Tibial nerve (tissue), 4 donors: ENCODE data around the gene DIAPH1. TPM values are rescaled to one million over a fixed set of nuclear protein-coding genes. Genes with fewer than 3 reads are reported as not detected.
A peak's percentile ranks its signal among the peaks of the same experiment; 100 is the strongest.

Experiments
- DNase-seq, 2 donors: peaks; one replicate each; pipeline ENCODE4 v3.0.0-alpha.2; 2019; ENCODE audit warnings: low spot score in 2 of 2
- H3K27ac ChIP-seq, 4 donors: fragments of 200-600 bp; sonication (generic) in 3 of 4; one replicate each; pipeline ENCODE4 v1.5.1; 2017 to 2019; ENCODE audit warnings: mild to moderate bottlenecking in 1 of 4
- H3K27me3 ChIP-seq, 2 donors: fragments of 200-600 bp; sonication (generic) in 1 of 2; one replicate each; pipeline versions ENCODE4 v1.5.1 to v1.6.0; 2017 to 2019
- H3K36me3 ChIP-seq, 3 donors: fragments of 200-600 bp; sonication (generic); one replicate each; pipeline ENCODE4 v1.5.1; 2018 to 2019
- H3K4me1 ChIP-seq, 4 donors: fragments of 200-600 bp; sonication (generic) in 3 of 4; one replicate each; pipeline ENCODE4 v1.5.1; 2017 to 2019
- H3K4me3 ChIP-seq, 4 donors: fragments of 200-600 bp; sonication (generic) in 3 of 4; one replicate each; pipeline ENCODE4 v1.5.1; 2017 to 2019; ENCODE audit warnings: mild to moderate bottlenecking in 1 of 4, moderate library complexity in 1 of 4
- H3K9me3 ChIP-seq, 4 donors: fragments of 200-600 bp; sonication (generic) in 3 of 4; one replicate each; pipeline ENCODE4 v1.5.1; 2017 to 2019
- EP300 ChIP-seq, 2 donors: sonication (generic); formaldehyde crosslinking; IDR thresholded peaks; one replicate each; pipeline ENCODE4 v1.6.1; 2017; ENCODE audit warnings: antibody characterized with exemption in 2 of 2, mild to moderate bottlenecking in 1 of 2
- POLR2A ChIP-seq, 2 donors: fragments of 450-650 bp; IDR thresholded peaks; one replicate each; pipeline ENCODE4 v1.6.1; 2017; ENCODE audit warnings: antibody characterized with exemption in 2 of 2, mild to moderate bottlenecking in 2 of 2, moderate library complexity in 2 of 2
- WGBS, 2 donors: methylation state at CpG; one replicate each; pipeline ENCODE4 v1.1.5; 2018; 5-methylcytosine and 5-hydroxymethylcytosine counted together
- total RNA-seq, 4 donors: library from RNA; depleted of rRNA; stranded (reverse); fragments of >200 nt; gene quantifications; one replicate each; pipeline ENCODE4 v1.1.0, GENCODE V29; 2016
- TF ChIP-seq, protein P1 (sequence below), 5 experiments: fragments of 200-600 bp in 3 of 5; fragments of 450-650 bp in 2 of 5; sonication (generic) in 3 of 5; IDR thresholded peaks; one replicate each; pipeline ENCODE4 v1.5.1; 2016 to 2019; ENCODE audit warnings: antibody characterized with exemption in 5 of 5, mild to moderate bottlenecking in 3 of 5, moderate library complexity in 2 of 5

DIAPH1 gene
- total RNA-seq, 4 donors from 2014 or later: 59.4 to 102 (median 64.0) TPM

DNA sequence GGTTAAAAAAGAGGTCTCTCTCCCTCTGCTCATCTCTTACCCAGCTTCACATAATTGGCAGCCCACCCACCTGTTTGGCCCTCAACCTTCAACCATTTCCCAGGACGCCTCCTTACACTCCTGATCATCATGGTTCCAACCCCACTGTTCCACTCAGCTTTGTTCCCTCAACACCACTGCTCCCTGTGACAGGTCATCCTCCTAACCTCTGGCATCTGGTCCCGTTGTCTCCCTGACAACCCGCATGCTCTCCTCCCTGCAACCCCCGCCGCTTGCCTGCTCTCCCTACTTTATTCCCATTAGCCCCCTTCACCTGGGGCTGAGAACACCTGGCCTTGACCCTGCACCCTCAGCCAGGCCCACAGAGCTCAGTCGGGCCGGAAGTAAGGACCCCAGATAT, 117.0 kb downstream of the DIAPH1 start:
- Histone ChIP-seq H3K27ac (no peak overlapping the region), H3K36me3 (peaks cover 0 to 70% (median 0%) of the 10 kb centered on the region in 3 donors), H3K4me3 (no peak overlapping the region), H3K9me3 (no peaks in the 10 kb centered on the region), H3K4me1 (peaks cover 0 to 8% (median 2%) of the 10 kb centered on the region in 4 donors), H3K27me3 (no peaks in the 10 kb centered on the region)
- TF ChIP-seq, protein P1, sequence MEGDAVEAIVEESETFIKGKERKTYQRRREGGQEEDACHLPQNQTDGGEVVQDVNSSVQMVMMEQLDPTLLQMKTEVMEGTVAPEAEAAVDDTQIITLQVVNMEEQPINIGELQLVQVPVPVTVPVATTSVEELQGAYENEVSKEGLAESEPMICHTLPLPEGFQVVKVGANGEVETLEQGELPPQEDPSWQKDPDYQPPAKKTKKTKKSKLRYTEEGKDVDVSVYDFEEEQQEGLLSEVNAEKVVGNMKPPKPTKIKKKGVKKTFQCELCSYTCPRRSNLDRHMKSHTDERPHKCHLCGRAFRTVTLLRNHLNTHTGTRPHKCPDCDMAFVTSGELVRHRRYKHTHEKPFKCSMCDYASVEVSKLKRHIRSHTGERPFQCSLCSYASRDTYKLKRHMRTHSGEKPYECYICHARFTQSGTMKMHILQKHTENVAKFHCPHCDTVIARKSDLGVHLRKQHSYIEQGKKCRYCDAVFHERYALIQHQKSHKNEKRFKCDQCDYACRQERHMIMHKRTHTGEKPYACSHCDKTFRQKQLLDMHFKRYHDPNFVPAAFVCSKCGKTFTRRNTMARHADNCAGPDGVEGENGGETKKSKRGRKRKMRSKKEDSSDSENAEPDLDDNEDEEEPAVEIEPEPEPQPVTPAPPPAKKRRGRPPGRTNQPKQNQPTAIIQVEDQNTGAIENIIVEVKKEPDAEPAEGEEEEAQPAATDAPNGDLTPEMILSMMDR (IDR thresholded peaks at IDR 0.05): no peak
- no peak for DNase-seq
- 85 to 88% methylated on average over 7 of the region's 7 CpGs for WGBS, 2 donors

GRCh38 chr5:141496038-141496437, 122.8 kb downstream of the DIAPH1 start:
- Histone ChIP-seq H3K4me3 (no peak overlapping the region), H3K4me1 (peaks cover 0 to 36% (median 12%) of the 10 kb centered on the region in 4 donors), H3K27me3 (no peaks in the 10 kb centered on the region), H3K36me3 (peaks cover 0 to 69% (median 0%) of the 10 kb centered on the region in 3 donors), H3K9me3 (no peaks in the 10 kb centered on the region), H3K27ac (no peak overlapping the region)
- TF ChIP-seq POLR2A (IDR thresholded peaks at IDR 0.05) (no peak), EP300 (IDR thresholded peaks at IDR 0.05) (no peak)
- TF ChIP-seq, protein P1 (IDR thresholded peaks at IDR 0.05): no peak
- WGBS, 2 donors: 82 to 87% methylated on average over 4 of the region's 4 CpGs
- no peak for DNase-seq

- Histone ChIP-seq H3K4me3 (no peak overlapping the region), H3K36me3 (peaks cover 0 to 75% (median 0%) of the 10 kb centered on the region in 3 donors), H3K4me1 (peaks cover 0 to 36% (median 12%) of the 10 kb centered on the region in 4 donors), H3K27ac (no peak overlapping the region), H3K27me3 (no peaks in the 10 kb centered on the region), H3K9me3 (no peaks in the 10 kb centered on the region)
- WGBS, 2 donors: 96 to 97% methylated on average over 8 of the region's 8 CpGs
- TF ChIP-seq, protein P1 (IDR thresholded peaks at IDR 0.05): no peak
- TF ChIP-seq EP300 (IDR thresholded peaks at IDR 0.05): no peak
- no peak for TF ChIP-seq POLR2A (IDR thresholded peaks at IDR 0.05)
- DNase-seq: no peak
Observed at GRCh38 chr5:141495453-141495811, 123.4 kb downstream of the DIAPH1 start.

DNA sequence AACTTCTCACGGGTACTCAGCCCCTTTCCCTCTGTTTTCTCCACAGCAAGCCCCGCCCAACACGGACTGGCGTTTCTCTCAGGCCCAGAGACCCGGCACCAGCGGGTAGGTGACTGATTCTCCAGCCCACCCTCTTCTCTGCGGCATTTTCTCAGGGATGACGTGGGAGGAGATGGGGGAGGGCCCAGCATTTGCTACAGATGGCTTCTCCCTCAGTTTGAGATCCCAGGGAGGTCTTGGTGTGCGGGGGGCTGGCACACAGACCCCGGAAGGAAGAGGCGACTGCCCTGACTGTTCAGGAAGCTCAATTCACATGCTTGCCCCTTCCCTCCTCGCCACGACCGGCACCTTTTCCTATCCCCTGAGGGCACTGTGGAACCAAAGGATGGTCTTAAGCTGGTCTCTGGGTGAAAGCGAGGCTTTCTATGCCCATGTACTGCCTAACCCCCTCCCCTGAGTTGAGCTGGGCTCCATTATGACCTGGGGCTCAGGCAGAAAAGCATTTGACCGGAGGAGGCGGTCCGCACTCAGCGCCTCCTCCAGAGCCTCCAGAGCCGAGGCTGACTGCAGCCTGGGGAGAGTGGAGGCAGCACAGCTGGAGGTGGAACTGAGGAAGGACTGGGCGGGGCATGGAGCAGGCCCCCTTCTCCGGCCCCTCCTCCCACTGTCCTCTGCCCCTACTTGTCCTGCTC, 123.9 kb downstream of the DIAPH1 start:
- Histone ChIP-seq H3K27ac (no peak overlapping the region), H3K36me3 (peaks cover 0 to 75% (median 0%) of the 10 kb centered on the region in 3 donors), H3K9me3 (no peaks in the 10 kb centered on the region), H3K27me3 (no peaks in the 10 kb centered on the region), H3K4me1 (peaks cover 0 to 36% (median 12%) of the 10 kb centered on the region in 4 donors), H3K4me3 (no peak overlapping the region)
- DNase-seq: no peak
- 68 to 69% methylated on average over 22 of the region's 22 CpGs for WGBS, 2 donors
- TF ChIP-seq POLR2A (IDR thresholded peaks at IDR 0.05) (no peak), EP300 (IDR thresholded peaks at IDR 0.05) (no peak)
- TF ChIP-seq, protein P1 (IDR thresholded peaks at IDR 0.05): no peak

DNA sequence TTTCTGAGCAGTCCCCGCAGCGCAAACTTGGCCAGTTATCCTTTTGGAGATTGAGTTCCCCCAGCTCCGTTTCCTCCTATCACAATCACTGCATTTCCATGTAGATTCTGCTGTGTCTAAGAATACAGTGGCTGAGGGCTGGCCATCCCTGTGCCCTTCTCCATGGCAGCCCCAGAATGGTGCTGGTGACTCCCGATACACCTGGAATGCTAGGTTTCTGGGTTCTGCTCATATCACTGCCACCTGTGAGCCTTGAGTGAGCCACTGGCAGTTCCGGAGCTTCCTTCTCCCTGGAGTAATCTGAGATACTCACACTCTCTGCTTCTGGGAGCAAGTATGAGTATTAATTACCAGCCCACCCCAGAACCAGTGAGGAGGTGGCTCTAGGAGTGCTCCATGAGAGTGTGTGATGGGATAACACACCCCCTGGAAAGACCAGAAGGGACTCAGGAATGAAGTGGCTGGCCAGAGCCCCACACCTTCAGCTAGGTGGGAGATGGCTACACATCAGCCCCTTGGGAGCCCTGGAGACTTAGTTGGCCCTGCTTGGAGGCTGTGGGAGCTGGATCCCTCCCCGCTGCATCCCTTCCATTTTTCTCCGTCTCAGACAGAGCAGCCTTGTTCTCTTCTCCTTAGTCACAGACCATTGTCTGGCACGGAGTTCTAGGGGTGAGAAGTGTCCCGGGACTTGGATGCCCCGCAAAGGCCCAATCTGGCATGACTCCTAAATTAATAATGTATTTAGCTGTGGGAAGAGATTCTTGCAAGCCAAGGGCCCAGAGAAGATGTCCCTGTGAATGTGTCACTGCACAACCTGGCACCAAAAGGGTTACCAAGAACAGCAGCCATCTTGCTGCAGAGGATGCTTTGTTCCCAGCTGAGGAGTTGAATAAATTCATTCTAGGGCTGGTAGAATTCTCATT, 125.0 kb downstream of the DIAPH1 start:
- H3K4me3 ChIP-seq: no peak overlapping the region
- H3K27me3 ChIP-seq: no peaks in the 10 kb centered on the region
- peak overlapping the region in 1 of 4 donors; percentile 10 for H3K27ac ChIP-seq
- TF ChIP-seq, protein P1 (IDR thresholded peaks at IDR 0.05): no peak
- TF ChIP-seq EP300 (IDR thresholded peaks at IDR 0.05) (no peak), POLR2A (IDR thresholded peaks at IDR 0.05) (no peak)
- no peak for DNase-seq
- peaks cover 0 to 36% (median 12%) of the 10 kb centered on the region in 4 donors for H3K4me1 ChIP-seq
- H3K36me3 ChIP-seq: peaks cover 0 to 75% (median 0%) of the 10 kb centered on the region in 3 donors
- no peaks in the 10 kb centered on the region for H3K9me3 ChIP-seq
- 54 to 64% methylated on average over 10 of the region's 10 CpGs for WGBS, 2 donors
